ENCODE data around the gene PPIL4. TPM values are rescaled to one million over a fixed set of nuclear protein-coding genes. Genes with fewer than 3 reads are reported as not detected.

Gene PPIL4, protein sequence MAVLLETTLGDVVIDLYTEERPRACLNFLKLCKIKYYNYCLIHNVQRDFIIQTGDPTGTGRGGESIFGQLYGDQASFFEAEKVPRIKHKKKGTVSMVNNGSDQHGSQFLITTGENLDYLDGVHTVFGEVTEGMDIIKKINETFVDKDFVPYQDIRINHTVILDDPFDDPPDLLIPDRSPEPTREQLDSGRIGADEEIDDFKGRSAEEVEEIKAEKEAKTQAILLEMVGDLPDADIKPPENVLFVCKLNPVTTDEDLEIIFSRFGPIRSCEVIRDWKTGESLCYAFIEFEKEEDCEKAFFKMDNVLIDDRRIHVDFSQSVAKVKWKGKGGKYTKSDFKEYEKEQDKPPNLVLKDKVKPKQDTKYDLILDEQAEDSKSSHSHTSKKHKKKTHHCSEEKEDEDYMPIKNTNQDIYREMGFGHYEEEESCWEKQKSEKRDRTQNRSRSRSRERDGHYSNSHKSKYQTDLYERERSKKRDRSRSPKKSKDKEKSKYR
- total RNA-seq (2022) (21.5 and 22.6 TPM in 2 replicates), Bru-seq, nascent RNA (percentile 85 among the genes with signal in this experiment), BruChase-seq, experiment 1, labeled RNA remaining after a 6-hour chase (percentile 82 among the genes with signal in this experiment), BruChase-seq, experiment 2, labeled RNA remaining after a 2-hour chase (percentile 84 among the genes with signal in this experiment)
- long read RNA-seq, transcript PPIL4-201 (13 exons, 2,232 nt) = major isoform, 33 of 36 reads
- long read RNA-seq, partial matches to known transcripts = 0 of 36 reads
- long read RNA-seq, other reads (novel, unspliced or antisense) = 3 of 36 reads

DNA sequence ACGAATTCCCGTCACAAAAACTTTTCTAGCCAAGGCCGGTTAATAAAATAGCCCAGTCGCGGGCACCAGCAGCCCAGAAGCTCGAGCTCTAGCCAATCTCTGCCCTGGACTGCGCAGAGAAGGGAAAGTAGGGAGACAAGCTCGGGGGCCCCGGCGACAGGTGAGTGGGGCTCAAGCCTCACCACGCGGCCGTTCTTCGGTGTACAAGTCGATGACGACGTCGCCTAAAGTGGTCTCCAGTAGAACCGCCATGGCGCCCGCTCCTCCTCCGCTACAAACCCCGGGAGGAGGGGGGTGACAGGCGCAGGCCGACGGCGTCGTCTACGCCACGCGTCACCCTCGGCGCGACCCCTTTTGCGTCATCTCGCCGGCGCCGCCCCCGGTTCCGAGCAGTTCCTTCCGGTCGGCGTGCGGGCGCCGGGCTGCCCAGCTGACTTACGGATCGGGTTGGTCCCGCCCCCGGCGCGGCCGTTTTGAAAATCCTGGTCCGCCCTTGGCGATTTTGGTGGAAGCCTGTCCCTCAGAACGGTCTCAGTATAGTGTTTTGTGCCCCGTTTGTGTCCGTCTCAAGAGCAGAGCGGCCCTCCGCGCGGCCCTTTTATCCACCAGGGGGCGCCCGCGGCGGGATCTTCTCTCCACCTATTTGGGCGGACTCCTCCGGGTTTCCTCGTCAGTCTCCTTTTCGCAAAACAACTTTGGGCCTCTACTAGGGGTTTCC lies at the start of gene PPIL4:
Gene PPIL4, minus strand, starts transcription at position 290 of the 718 bp plus-strand sequence. Its CDS starts 38 bp downstream, at position 252.
- intact Hi-C loops (cut with micrococcal nuclease; ENCODE audit: unreplicated experiment) = loop anchor here (5.0 to 10.0 kb wide), 2 partner anchors 101 to 379 kb away; partner anchors contain the start of genes KATNA1 and RAET1G
- H3K4me3 Mint-ChIP-seq (ENCODE audit: low read depth, unreplicated experiment) = peak within 1 kb of the TSS; percentile 84
- peak within 1 kb of the TSS; percentile 90 for H3K27ac Mint-ChIP-seq (ENCODE audit: unreplicated experiment)
- peaks cover 10% of the 10 kb centered on the region for H3K4me1 Mint-ChIP-seq (ENCODE audit: low read depth, unreplicated experiment)
- peaks cover 13% of the 10 kb centered on the region for H3K27me3 Mint-ChIP-seq (ENCODE audit: unreplicated experiment)
- peaks cover 30% of the 10 kb centered on the region for H3K36me3 Mint-ChIP-seq (ENCODE audit: insufficient read depth, unreplicated experiment)
- no TSS peak for BruUV-seq (replicated peaks)
- CTCF ChIA-PET = interaction anchor here (0.5 kb wide), 1 partner anchor 32 kb away, joined by 3 read pairs; no protein-coding TSS in a partner anchor
- TF ChIP-seq, protein P1, sequence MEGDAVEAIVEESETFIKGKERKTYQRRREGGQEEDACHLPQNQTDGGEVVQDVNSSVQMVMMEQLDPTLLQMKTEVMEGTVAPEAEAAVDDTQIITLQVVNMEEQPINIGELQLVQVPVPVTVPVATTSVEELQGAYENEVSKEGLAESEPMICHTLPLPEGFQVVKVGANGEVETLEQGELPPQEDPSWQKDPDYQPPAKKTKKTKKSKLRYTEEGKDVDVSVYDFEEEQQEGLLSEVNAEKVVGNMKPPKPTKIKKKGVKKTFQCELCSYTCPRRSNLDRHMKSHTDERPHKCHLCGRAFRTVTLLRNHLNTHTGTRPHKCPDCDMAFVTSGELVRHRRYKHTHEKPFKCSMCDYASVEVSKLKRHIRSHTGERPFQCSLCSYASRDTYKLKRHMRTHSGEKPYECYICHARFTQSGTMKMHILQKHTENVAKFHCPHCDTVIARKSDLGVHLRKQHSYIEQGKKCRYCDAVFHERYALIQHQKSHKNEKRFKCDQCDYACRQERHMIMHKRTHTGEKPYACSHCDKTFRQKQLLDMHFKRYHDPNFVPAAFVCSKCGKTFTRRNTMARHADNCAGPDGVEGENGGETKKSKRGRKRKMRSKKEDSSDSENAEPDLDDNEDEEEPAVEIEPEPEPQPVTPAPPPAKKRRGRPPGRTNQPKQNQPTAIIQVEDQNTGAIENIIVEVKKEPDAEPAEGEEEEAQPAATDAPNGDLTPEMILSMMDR (IDR thresholded peaks at IDR 0.05; ENCODE audit: unreplicated experiment) = peak; percentile 82
- DNase-seq = peak; percentile 93
- H3K9me3 Mint-ChIP-seq (ENCODE audit: low read depth, unreplicated experiment) = no peaks in the 10 kb centered on the region

DNA sequence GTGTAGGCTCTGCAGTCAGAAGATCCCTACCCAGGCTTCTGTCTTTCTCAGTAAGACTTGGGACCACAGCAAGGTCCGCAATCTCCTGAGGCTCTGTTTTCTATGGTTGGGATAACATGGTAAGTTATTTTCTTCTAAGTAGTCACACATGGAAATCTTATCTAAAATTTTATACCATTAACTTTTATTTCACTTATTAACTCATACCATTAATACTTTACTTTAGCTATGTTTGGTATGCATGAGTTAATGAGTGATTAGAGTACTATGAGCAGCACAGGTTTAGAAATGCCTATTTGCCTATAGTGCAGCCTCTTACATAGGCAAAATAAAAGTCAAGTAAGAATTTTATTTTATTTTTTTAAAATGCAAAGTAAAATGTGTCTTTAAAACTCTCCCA lies 47.6 kb upstream of the PPIL4 start:
- no TSS peak for BruUV-seq (replicated peaks)
- no peak for DNase-seq
- no peak overlapping the region for H3K4me3 Mint-ChIP-seq (ENCODE audit: low read depth, unreplicated experiment)
- CTCF ChIA-PET = no interaction called here
- TF ChIP-seq, protein P1 (IDR thresholded peaks at IDR 0.05; ENCODE audit: unreplicated experiment) = no peak
- no peaks in the 10 kb centered on the region for H3K36me3 Mint-ChIP-seq (ENCODE audit: insufficient read depth, unreplicated experiment)
- no peaks in the 10 kb centered on the region for H3K4me1 Mint-ChIP-seq (ENCODE audit: low read depth, unreplicated experiment)
- no peak overlapping the region for H3K27ac Mint-ChIP-seq (ENCODE audit: unreplicated experiment)
- intact Hi-C loops (cut with micrococcal nuclease; ENCODE audit: unreplicated experiment) = no loop called here
- H3K9me3 Mint-ChIP-seq (ENCODE audit: low read depth, unreplicated experiment) = no peaks in the 10 kb centered on the region
- H3K27me3 Mint-ChIP-seq (ENCODE audit: unreplicated experiment) = no peaks in the 10 kb centered on the region

DNA sequence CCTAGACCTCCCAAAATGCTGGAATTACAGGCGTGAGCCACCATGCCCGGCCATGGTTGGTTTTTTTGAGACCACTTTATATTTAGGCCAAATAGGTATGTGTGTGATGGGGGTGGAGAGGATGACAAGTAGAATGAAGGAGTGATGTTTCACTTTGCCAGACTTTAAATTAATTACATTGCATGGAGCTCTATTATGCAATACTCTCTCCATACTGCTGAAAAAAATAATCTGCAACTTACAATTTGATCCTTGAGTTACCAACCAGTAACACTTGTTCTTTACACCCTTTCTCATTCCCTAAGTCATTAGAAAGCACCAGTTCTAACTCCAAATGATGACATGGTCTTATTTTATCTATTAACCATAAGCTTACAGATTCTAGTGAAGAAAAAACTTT lies 47.1 kb upstream of the PPIL4 start:
- CTCF ChIA-PET = no interaction called here
- no TSS peak for BruUV-seq (replicated peaks)
- DNase-seq = no peak
- H3K27me3 Mint-ChIP-seq (ENCODE audit: unreplicated experiment) = no peaks in the 10 kb centered on the region
- no peak overlapping the region for H3K27ac Mint-ChIP-seq (ENCODE audit: unreplicated experiment)
- intact Hi-C loops (cut with micrococcal nuclease; ENCODE audit: unreplicated experiment) = no loop called here
- H3K4me1 Mint-ChIP-seq (ENCODE audit: low read depth, unreplicated experiment) = no peaks in the 10 kb centered on the region
- no peaks in the 10 kb centered on the region for H3K9me3 Mint-ChIP-seq (ENCODE audit: low read depth, unreplicated experiment)
- H3K4me3 Mint-ChIP-seq (ENCODE audit: low read depth, unreplicated experiment) = no peak overlapping the region
- no peaks in the 10 kb centered on the region for H3K36me3 Mint-ChIP-seq (ENCODE audit: insufficient read depth, unreplicated experiment)
- TF ChIP-seq, protein P1 (IDR thresholded peaks at IDR 0.05; ENCODE audit: unreplicated experiment) = no peak

DNA sequence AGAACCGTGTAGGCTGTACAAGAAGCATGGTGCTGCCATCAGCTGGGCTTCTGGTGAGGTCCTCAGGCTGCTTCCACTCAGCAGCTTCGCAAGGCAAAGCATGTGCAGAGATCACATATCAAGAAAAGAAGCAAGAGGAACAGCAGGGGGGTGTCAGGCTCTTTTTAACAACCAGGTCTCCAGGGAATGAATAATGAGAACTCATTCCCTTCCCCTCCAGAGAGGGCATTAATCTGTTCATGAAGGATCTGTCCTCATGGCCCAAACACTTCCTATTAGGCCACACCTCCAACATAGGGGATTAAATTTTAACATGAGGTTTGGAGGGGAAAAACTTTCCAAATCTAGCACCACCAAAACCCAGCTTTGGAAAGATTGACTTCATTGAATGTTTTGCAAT lies 40.3 kb upstream of the PPIL4 start:
- no peaks in the 10 kb centered on the region for H3K27me3 Mint-ChIP-seq (ENCODE audit: unreplicated experiment)

More for the DNA sequence above, 40.3 kb upstream of the PPIL4 start:
- CTCF ChIA-PET = no interaction called here
- Mint-ChIP-seq H3K27ac (ENCODE audit: unreplicated experiment) (no peak overlapping the region), H3K4me1 (ENCODE audit: low read depth, unreplicated experiment) (no peaks in the 10 kb centered on the region), H3K4me3 (ENCODE audit: low read depth, unreplicated experiment) (no peak overlapping the region), H3K36me3 (ENCODE audit: insufficient read depth, unreplicated experiment) (peaks cover 8% of the 10 kb centered on the region), H3K9me3 (ENCODE audit: low read depth, unreplicated experiment) (no peaks in the 10 kb centered on the region)
- intact Hi-C loops (cut with micrococcal nuclease; ENCODE audit: unreplicated experiment) = no loop called here
- no TSS peak for BruUV-seq (replicated peaks)
- no peak for DNase-seq
- TF ChIP-seq, protein P1 (IDR thresholded peaks at IDR 0.05; ENCODE audit: unreplicated experiment) = no peak
